CD4-positive, CD25-positive, alpha-beta regulatory T cell (primary cell): ENCODE results near the gene MCCD1. TPM values are rescaled to one million over a fixed set of nuclear protein-coding genes. Genes with fewer than 3 reads are reported as not detected.
"Not testable (repeated sequence)": the region's sequence is repeated elsewhere in the genome, so short reads cannot be mapped to it uniquely, and the experiment has no call there.

Experiments
- ATAC-seq, 2 donors: fragments of 150-1000 bp; cut with Tn5 transposase; one replicate each; pipeline ENCODE4 v1.10.0; 2021; ENCODE audit warnings: low read depth in 2 of 2, moderate number of reproducible peaks in 2 of 2, moderate library complexity in 1 of 2
- DNase-seq, 3 donors: peaks; one replicate each; pipeline versions ENCODE4 v3.0.0 to v3.0.0-alpha.2; 2012 to 2022; ENCODE audit warnings: mixed read lengths in 1 of 3
- H3K27ac ChIP-seq: one replicate; pipeline ENCODE4 v1.7.0; 2013; ENCODE audit warnings: mild to moderate bottlenecking, low read length; ENCODE audit not compliant: insufficient read depth, poor library complexity, severe bottlenecking
- H3K27me3 ChIP-seq: one replicate; pipeline ENCODE4 v1.7.0; 2013; ENCODE audit warnings: low read length; ENCODE audit not compliant: control insufficient read depth, insufficient read depth
- H3K36me3 ChIP-seq: one replicate; pipeline ENCODE4 v1.7.0; 2013; ENCODE audit warnings: mild to moderate bottlenecking, low read length, moderate library complexity; ENCODE audit not compliant: control insufficient read depth, insufficient read depth
- H3K4me1 ChIP-seq: 2 replicates; pipeline ENCODE4 v1.7.0; 2013; ENCODE audit warnings: mild to moderate bottlenecking, low read length; ENCODE audit not compliant: insufficient read depth, control insufficient read depth, poor library complexity, severe bottlenecking
- H3K4me3 ChIP-seq: one replicate; pipeline ENCODE4 v1.7.0; 2013; ENCODE audit warnings: low read depth, mild to moderate bottlenecking, low read length, moderate library complexity
- H3K9me3 ChIP-seq, 2 experiments: 1 replicate in 1 of 2; 2 replicates in 1 of 2; pipeline ENCODE4 v1.7.0; 2013; ENCODE audit warnings: low read length in 2 of 2, mild to moderate bottlenecking in 1 of 2, moderate library complexity in 1 of 2; ENCODE audit not compliant: control insufficient read depth in 2 of 2
- H3K27ac Mint-ChIP-seq, 3 donors: one replicate each; pipeline ENCODE4 v1.8.0; 2020 to 2022; ENCODE audit warnings: mild to moderate bottlenecking in 3 of 3, mixed read lengths in 3 of 3, moderate library complexity in 2 of 3
- H3K27me3 Mint-ChIP-seq: one replicate; pipeline ENCODE4 v1.8.0; 2022; ENCODE audit warnings: mild to moderate bottlenecking, mixed read lengths
- H3K36me3 Mint-ChIP-seq: one replicate; pipeline ENCODE4 v1.8.0; 2020; ENCODE audit warnings: mixed read lengths
- H3K4me1 Mint-ChIP-seq, 4 donors: one replicate each; pipeline ENCODE4 v1.8.0; 2020 to 2022; ENCODE audit warnings: mixed read lengths in 4 of 4, mild to moderate bottlenecking in 1 of 4
- H3K4me3 Mint-ChIP-seq, 4 donors: one replicate each; pipeline ENCODE4 v1.8.0; 2020 to 2022; ENCODE audit warnings: mild to moderate bottlenecking in 4 of 4, mixed read lengths in 4 of 4, moderate library complexity in 3 of 4
- H3K9me3 Mint-ChIP-seq, 7 donors: one replicate each; pipeline ENCODE4 v1.8.0; 2020 to 2022; ENCODE audit warnings: mixed read lengths in 7 of 7, mild to moderate bottlenecking in 3 of 7, moderate library complexity in 2 of 7
- polyA plus RNA-seq, 4 donors: library from polyadenylated mRNA; unstranded; fragments of 300-500 nt; fragmentation: Illumina TruSeq; gene quantifications; one replicate each; pipeline ENCODE4 v1.2.3, GENCODE V29; 2021
- total RNA-seq: library from RNA; stranded (reverse); gene quantifications from one replicate; pipeline ENCODE4 v1.2.3, GENCODE V29; 2022

MCCD1 gene, protein sequence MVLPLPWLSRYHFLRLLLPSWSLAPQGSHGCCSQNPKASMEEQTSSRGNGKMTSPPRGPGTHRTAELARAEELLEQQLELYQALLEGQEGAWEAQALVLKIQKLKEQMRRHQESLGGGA
- not detected for total RNA-seq
- not detected for polyA plus RNA-seq

DNA sequence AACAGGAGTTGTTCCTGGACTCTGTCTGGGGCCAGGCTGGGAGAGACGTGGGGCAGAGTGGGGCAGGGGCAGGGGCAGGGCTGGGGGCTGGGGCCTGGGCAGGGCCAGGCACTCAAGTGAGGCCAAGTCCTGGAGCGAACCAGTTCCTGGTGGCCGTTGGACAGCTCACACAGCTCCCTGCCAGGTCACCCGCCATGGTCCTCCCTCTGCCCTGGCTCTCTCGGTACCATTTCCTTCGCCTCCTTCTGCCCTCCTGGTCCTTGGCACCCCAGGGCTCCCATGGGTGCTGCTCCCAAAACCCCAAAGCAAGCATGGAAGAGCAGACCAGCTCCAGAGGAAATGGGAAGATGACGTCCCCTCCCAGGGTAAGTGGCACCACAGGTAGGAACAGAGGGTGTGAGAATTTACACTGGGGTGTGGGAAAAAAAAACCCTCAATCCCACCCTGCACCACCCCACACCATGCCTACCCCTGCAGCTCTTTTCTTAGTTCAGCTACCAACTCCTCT is at the start of gene MCCD1:
Gene MCCD1 (plus strand): TSS at position 142 of the 508 bp plus-strand sequence. CDS start 53 bp downstream, at position 195.
- Mint-ChIP-seq H3K9me3 (no peaks in the 10 kb centered on the region), H3K27me3 (no peaks in the 10 kb centered on the region), H3K36me3 (peaks cover 21% of the 10 kb centered on the region), H3K4me3 (no peak within 1 kb of the TSS), H3K4me1 (peaks cover 7 to 20% (median 11%) of the 10 kb centered on the region in 4 donors), H3K27ac (peak within 1 kb of the TSS in 2 of 3 donors; percentile 26 to 65)
- Histone ChIP-seq H3K36me3 (peaks cover 40% of the 10 kb centered on the region), H3K27me3 (no peaks in the 10 kb centered on the region), H3K27ac (no peak within 1 kb of the TSS), H3K4me3 (no peak within 1 kb of the TSS), H3K4me1 (no peaks in the 10 kb centered on the region), H3K9me3 (no peaks in the 10 kb centered on the region)
- ATAC-seq = peak; percentile 4 to 22
- DNase-seq = no peak

DNA sequence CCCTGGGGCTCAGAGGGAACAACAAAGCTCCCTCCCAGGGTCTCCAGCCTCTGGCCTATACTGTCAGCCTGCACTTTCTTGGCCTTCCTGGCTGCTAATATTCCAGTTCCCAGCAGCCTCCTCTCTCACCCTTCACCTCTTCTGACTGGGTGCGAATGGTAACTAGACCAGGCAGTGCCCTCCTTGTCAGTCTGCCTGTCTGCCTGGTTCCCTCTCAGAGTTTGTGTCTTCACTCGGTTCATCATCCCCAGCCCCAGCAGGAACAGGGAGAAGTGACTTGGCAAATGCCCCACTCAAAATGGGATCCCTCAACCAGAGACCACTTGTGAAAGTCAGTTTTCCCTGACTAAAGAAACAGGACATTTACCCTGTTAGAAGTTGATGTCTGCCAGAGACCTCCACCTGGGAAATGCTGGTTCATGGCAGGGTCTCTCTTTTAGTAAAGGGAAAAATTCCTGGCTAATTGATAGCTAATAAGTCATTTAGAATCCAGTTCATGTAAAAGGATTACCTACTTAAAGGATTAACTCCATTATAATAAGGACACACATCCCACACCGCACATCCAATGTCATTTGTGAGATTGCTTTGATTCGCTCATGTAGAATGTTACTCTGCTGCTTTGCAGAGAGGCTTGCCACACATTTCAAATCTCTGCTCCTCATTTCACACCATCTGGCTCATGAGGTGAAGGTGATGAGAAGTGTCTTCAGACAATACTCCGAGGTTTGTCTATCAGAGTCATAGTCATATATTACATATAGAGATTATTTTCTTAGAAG is 49.4 kb upstream of the MCCD1 start:
- H3K27me3 Mint-ChIP-seq = no peaks in the 10 kb centered on the region
- no peak for ATAC-seq
- peaks cover 4% of the 10 kb centered on the region for H3K36me3 Mint-ChIP-seq
- Histone ChIP-seq H3K27ac (no peak overlapping the region), H3K9me3 (no peaks in the 10 kb centered on the region), H3K4me1 (peaks cover 1% of the 10 kb centered on the region), H3K36me3 (no peaks in the 10 kb centered on the region), H3K27me3 (no peaks in the 10 kb centered on the region), H3K4me3 (no peak overlapping the region)
- H3K9me3 Mint-ChIP-seq = no peaks in the 10 kb centered on the region
- peaks cover 0 to 26% (median 19%) of the 10 kb centered on the region in 4 donors for H3K4me1 Mint-ChIP-seq
- H3K4me3 Mint-ChIP-seq = no peak overlapping the region
- peak overlapping the region in 2 of 3 donors; percentile 65 to 69 for H3K27ac Mint-ChIP-seq
- no peak for DNase-seq

DNA sequence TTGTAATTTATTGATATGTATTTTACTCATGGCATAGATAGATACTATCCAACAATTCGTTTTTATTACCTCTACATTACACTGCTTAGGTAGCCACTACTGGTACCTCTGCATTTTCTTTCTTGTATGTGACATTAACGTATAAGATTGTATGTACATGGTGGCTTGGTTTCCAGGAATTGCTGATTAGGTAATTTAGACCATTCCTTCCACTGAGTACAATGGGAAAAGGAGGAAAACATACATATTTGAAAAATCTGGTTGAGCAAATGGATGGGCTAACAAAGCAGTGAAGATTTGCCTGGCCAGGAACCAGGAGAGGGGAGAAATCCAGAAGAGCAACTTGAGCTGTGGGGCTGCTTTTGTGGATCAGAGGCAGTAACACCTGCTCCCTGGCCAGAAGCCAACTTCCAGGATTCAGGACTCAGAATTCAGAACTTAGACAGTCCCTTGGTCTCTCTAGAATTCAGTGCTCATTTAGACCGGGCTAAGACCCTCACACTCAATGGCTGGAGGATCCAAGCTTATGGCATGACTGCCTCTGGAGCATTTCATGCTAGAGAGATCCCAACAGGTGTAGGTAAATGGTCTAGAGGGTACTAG is 48.7 kb upstream of the MCCD1 start:
- no peaks in the 10 kb centered on the region for H3K4me1 ChIP-seq
- ATAC-seq = no peak

DNA sequence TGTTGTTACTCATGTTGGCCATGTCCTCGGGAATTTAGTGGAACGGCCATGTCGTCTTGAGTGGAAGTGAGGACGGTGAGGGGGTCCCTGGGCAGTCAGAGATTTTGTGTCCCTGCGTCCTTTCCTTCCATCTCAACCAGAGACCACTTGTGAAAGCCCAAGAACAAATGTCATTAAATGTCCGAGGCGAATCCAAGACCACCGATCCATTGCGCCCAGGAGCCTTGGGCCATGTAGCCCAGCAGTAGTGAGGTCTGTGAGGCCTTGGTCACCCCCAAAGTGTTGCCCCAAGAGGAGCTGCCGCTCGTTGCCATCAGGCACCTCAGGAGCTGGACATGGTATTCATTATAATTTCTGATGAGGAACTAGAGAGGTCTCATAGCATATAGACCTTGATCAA is 48.2 kb upstream of the MCCD1 start:
- Histone ChIP-seq H3K4me3 (no peak overlapping the region), H3K27me3 (no peaks in the 10 kb centered on the region), H3K9me3 (no peaks in the 10 kb centered on the region), H3K4me1 (no peaks in the 10 kb centered on the region), H3K27ac (no peak overlapping the region), H3K36me3 (no peaks in the 10 kb centered on the region)
- Mint-ChIP-seq H3K27ac (peak overlapping the region in 1 of 3 donors; percentile 26), H3K9me3 (no peaks in the 10 kb centered on the region), H3K4me3 (no peak overlapping the region), H3K27me3 (no peaks in the 10 kb centered on the region), H3K4me1 (peaks cover 6 to 14% (median 12%) of the 10 kb centered on the region in 4 donors), H3K36me3 (peaks cover 4% of the 10 kb centered on the region)
- DNase-seq (no peak), ATAC-seq (no peak)

More for the DNA sequence above, 48.7 kb upstream of the MCCD1 start:
- Mint-ChIP-seq H3K27me3 (no peaks in the 10 kb centered on the region), H3K9me3 (no peaks in the 10 kb centered on the region), H3K4me3 (no peak overlapping the region), H3K27ac (peak overlapping the region in 1 of 3 donors; percentile 26), H3K4me1 (peaks cover 6 to 19% (median 14%) of the 10 kb centered on the region in 4 donors), H3K36me3 (peaks cover 4% of the 10 kb centered on the region)
- no peak overlapping the region for H3K4me3 ChIP-seq
- no peaks in the 10 kb centered on the region for H3K36me3 ChIP-seq
- H3K9me3 ChIP-seq = no peaks in the 10 kb centered on the region
- DNase-seq = no peak
- H3K27me3 ChIP-seq = no peaks in the 10 kb centered on the region
- H3K27ac ChIP-seq = no peak overlapping the region

DNA sequence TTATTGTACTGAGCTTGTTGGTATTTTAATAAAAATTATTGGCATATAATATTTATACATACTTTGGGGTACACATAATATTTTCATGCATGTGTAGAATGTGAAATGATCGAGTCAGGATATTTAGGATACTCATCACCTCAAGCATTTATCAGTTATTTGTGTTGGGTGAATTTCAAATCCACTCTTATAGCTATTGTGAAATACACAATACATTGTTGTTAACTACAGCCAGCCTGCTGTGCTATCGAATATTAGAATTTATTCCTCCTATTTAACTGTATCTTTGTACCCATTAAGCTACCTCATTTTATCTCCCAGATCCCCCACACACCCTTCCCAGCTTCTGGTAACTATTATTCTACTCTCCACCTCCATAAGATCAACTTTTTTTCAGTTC is 45.4 kb upstream of the MCCD1 start:
- H3K27me3 ChIP-seq = no peaks in the 10 kb centered on the region
- DNase-seq (no peak), ATAC-seq (no peak)
- H3K4me1 ChIP-seq = no peaks in the 10 kb centered on the region
- H3K27ac ChIP-seq = no peak overlapping the region
- no peak overlapping the region for H3K4me3 ChIP-seq
- H3K9me3 Mint-ChIP-seq = no peaks in the 10 kb centered on the region
- peaks cover 4% of the 10 kb centered on the region for H3K36me3 Mint-ChIP-seq
- no peak overlapping the region for H3K4me3 Mint-ChIP-seq
- H3K4me1 Mint-ChIP-seq = peaks cover 0 to 7% (median 6%) of the 10 kb centered on the region in 4 donors
- H3K27ac Mint-ChIP-seq = no peak overlapping the region
- H3K27me3 Mint-ChIP-seq = no peaks in the 10 kb centered on the region
- H3K36me3 ChIP-seq = no peaks in the 10 kb centered on the region
- H3K9me3 ChIP-seq = no peaks in the 10 kb centered on the region

DNA sequence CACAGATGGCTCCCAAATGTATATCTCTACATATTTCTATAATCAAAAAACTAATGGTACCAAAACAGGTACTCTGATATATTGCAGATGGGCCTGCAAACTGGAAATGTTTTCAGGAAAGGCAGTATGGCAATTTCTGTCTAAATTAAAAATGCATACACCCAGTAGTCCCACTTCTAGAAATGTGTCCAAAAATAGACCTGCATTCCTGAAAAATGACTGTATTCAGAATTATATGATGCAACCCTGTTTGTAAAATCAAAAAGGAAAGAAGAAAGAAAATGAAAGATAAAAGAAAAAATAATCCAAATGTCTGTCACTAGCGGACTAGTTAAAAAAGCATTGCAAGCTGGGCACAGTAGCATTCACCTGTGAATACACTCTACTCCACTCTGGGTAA is 43.7 kb upstream of the MCCD1 start:
- Histone ChIP-seq H3K4me3 (no peak overlapping the region), H3K27ac (no peak overlapping the region), H3K36me3 (no peaks in the 10 kb centered on the region), H3K4me1 (no peaks in the 10 kb centered on the region), H3K9me3 (no peaks in the 10 kb centered on the region), H3K27me3 (no peaks in the 10 kb centered on the region)
- Mint-ChIP-seq H3K4me3 (no peak overlapping the region), H3K9me3 (no peaks in the 10 kb centered on the region), H3K27ac (no peak overlapping the region), H3K36me3 (peaks cover 1% of the 10 kb centered on the region), H3K27me3 (no peaks in the 10 kb centered on the region), H3K4me1 (peaks cover 6 to 13% (median 6%) of the 10 kb centered on the region in 4 donors)
- DNase-seq = no peak
- ATAC-seq = no peak

DNA sequence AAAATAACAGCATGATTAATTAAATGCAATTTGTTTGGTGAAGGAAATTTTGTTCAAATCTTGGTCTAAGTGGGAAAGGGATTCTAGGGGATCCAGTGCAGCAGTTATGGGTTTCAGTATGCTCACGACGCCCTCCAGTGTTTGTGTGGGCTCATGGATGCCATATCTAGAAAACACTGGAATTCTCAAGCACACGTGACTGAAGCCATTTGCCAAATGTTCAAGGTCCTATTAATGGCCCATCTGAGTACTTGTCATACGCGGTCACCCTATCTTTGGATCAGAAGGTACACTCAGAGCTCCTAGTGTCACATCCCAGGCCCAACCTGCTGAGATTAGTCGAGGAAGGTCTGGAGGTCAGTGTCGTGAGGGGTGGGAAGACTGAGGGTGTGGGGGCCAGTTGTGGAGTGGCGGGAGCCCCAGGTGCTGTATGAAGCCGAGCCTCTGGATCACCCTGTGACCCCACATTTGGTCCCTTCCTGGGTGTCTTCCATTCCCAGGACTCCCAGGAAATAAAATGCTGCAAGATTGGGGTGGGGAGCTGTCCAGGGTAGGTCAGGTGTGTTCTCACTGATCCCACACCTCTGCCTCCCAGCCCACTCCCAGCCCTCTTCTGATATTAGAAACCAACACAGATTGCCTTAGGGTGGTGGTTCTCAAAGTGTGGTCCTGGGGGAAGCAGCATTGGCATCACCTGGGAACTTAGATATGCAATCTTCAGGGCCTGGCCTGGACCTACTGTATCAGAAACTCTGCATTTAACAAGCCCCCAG is 42.5 kb upstream of the MCCD1 start:
- H3K27me3 Mint-ChIP-seq, H3K36me3 ChIP-seq, H3K9me3 Mint-ChIP-seq, H3K27ac Mint-ChIP-seq, DNase-seq, ATAC-seq, H3K4me3 Mint-ChIP-seq, H3K4me1 ChIP-seq, H3K27ac ChIP-seq, H3K36me3 Mint-ChIP-seq, H3K4me3 ChIP-seq, H3K9me3 ChIP-seq, H3K27me3 ChIP-seq: not testable (repeated sequence)
- peaks cover 6 to 16% (median 11%) of the 10 kb centered on the region in 4 donors for H3K4me1 Mint-ChIP-seq
